HepG2 (cell line): ENCODE data around the gene IL22. TPM values are rescaled to one million over a fixed set of nuclear protein-coding genes. Genes with fewer than 3 reads are reported as not detected.

Experiments used
- ATAC-seq: fragments of 200-7000 bp; cut with Tn5 transposase; 3 replicates; pipeline ENCODE4 v1.9.1; 2020; ENCODE audit warnings: mild to moderate bottlenecking, moderate library complexity
- BruUV-seq: library from RNA; stranded (reverse); fragments of 400-500 nt; replicated peaks from 2 replicates; lab custom pipeline; 2021; lab: Mats Ljungman, UMichigan
- CTCF ChIA-PET: fragments of 300-600 bp; formaldehyde crosslinking; extraction: SDS; loops from one replicate; lab custom pipeline; 2021; ENCODE audit warnings: low total read pairs, inconsistent platforms, low intra/inter-chr PET ratio; lab: Yijun Ruan, JAX
- POLR2A ChIA-PET: fragments of 350-600 bp; sonication (Branson Sonifier 250); formaldehyde crosslinking; loops from one replicate; lab custom pipeline; 2020; ENCODE audit warnings: antibody characterized with exemption, inconsistent platforms; lab: Yijun Ruan, JAX
- DNase-seq: peaks from one replicate; pipeline ENCODE4 v3.0.0-alpha.2; 2015; ENCODE audit warnings: low spot score
- FAIRE-seq: peaks from 3 replicates; lab custom pipeline; 2011; peaks lifted over from hg19 to GRCh38; lab: Jason Lieb, UNC
- H2AFZ ChIP-seq: one replicate; pipeline ENCODE4 v1.6.1; 2011; ENCODE audit warnings: low read length, inconsistent platforms
- H3K27ac ChIP-seq: fragments of 300-600 bp; 3 replicates; pipeline ENCODE4 v1.8.0; 2011; ENCODE audit warnings: mixed run types, mild to moderate bottlenecking, mixed read lengths, low read length, inconsistent platforms; ENCODE audit not compliant: insufficient read depth; ENCODE audit errors: extremely low read length
- H3K27me3 ChIP-seq, 2 experiments: fragments of 200-600 bp in 1 of 2; 2 replicates in 1 of 2; 3 replicates in 1 of 2; pipeline versions ENCODE4 v1.6.0 to v1.8.0; 2011; ENCODE audit warnings: low read length in 2 of 2, mild to moderate bottlenecking in 2 of 2, moderate library complexity in 2 of 2, inconsistent platforms in 1 of 2; ENCODE audit not compliant: insufficient read depth in 2 of 2, control insufficient read depth in 1 of 2
- H3K36me3 ChIP-seq, 2 experiments: fragments of 200-600 bp in 1 of 2; replicated peaks in 1 of 2; 2 replicates in 1 of 2; 3 replicates in 1 of 2; pipeline versions ENCODE4 v1.5.1 to v1.8.0; 2011; ENCODE audit warnings: low read length in 2 of 2, inconsistent platforms in 1 of 2; ENCODE audit not compliant: insufficient read depth in 2 of 2, control insufficient read depth in 1 of 2
- H3K4me1 ChIP-seq: 2 replicates; pipeline ENCODE4 v1.5.1; 2012; ENCODE audit warnings: low read length, inconsistent platforms; ENCODE audit not compliant: insufficient read depth
- H3K4me2 ChIP-seq: 2 replicates; pipeline ENCODE4 v1.6.0; 2011; ENCODE audit warnings: low read depth, low read length, inconsistent platforms
- H3K4me3 ChIP-seq, 3 experiments: fragments of 200-600 bp in 1 of 3; sonication (generic), shearing (Covaris generic) in 1 of 3; replicated peaks in 1 of 3; 2 replicates each; pipeline ENCODE4 v1.5.1; 2011 to 2016; ENCODE audit warnings: low read length in 3 of 3, inconsistent platforms in 2 of 3, low read depth in 2 of 3, mild to moderate bottlenecking in 2 of 3, control low read depth in 1 of 3, mixed read lengths in 1 of 3; ENCODE audit not compliant: insufficient read depth in 1 of 3
- H3K79me2 ChIP-seq: one replicate; pipeline ENCODE4 v1.6.1; 2011; ENCODE audit warnings: low read length, inconsistent platforms; ENCODE audit not compliant: insufficient read depth
- H3K9ac ChIP-seq: 2 replicates; pipeline ENCODE4 v1.6.0; 2011; ENCODE audit warnings: mild to moderate bottlenecking, low read depth, low read length, inconsistent platforms; ENCODE audit not compliant: insufficient read depth
- H3K9me3 ChIP-seq: 2 replicates; pipeline ENCODE4 v1.5.1; 2012; ENCODE audit warnings: mild to moderate bottlenecking, low read length
- H4K20me1 ChIP-seq: 2 replicates; pipeline ENCODE4 v1.6.0; 2011; ENCODE audit warnings: inconsistent platforms, mild to moderate bottlenecking, low read length, moderate library complexity; ENCODE audit not compliant: insufficient read depth
- DNMT1 ChIP-seq: sonication (generic); formaldehyde crosslinking; IDR thresholded peaks from 2 replicates; pipeline ENCODE4 v1.5.1; 2020; ENCODE audit warnings: mild to moderate bottlenecking, missing genetic modification reagents
- FOXC1 ChIP-seq: sonication (generic); formaldehyde crosslinking; IDR thresholded peaks from 2 replicates; pipeline ENCODE4 v1.8.0; 2022; ENCODE audit warnings: mild to moderate bottlenecking, missing genetic modification reagents, borderline replicate concordance
- PRMT3 ChIP-seq: sonication (generic); formaldehyde crosslinking; IDR thresholded peaks from 2 replicates; pipeline ENCODE4 v1.8.1; 2022; ENCODE audit warnings: low read depth, mild to moderate bottlenecking, moderate library complexity, missing genetic modification reagents, borderline replicate concordance
- WGBS: methylation state at CpG from one replicate; pipeline ENCODE4 v1.1.6; 2017; ENCODE audit warnings: low lambda C conversion rate; 5-methylcytosine and 5-hydroxymethylcytosine counted together
- in situ Hi-C: cut with HindIII; loops from 2 replicates; pipeline ENCODE4 v1.10.0; 2017; ENCODE audit warnings: low pct_unique_long_range_greater_than_20kb; ENCODE audit not compliant: extremely low pct_ligation_motif_present
- intact Hi-C: fragments of 100-400 bp; cut with micrococcal nuclease; formaldehyde crosslinking; loops from one replicate; pipeline ENCODE4 v1.10.0; 2022; ENCODE audit not compliant: unreplicated experiment
- polyA plus RNA-seq, 8 experiments: library from polyadenylated mRNA; depleted of rRNA in 3 of 8; stranded (reverse) in 7 of 8; unstranded in 1 of 8; fragments of >200 nt; fragmentation: Illumina TruSeq in 4 of 8; extraction: Trizol in 4 of 8; gene quantifications; 2 replicates each; pipeline versions ENCODE4 v1.2.1 to v1.2.3, GENCODE V29; 2011 to 2016; ENCODE audit warnings: low read depth in 4 of 8, missing spikeins in 1 of 8, mixed read lengths in 1 of 8; ENCODE audit not compliant: insufficient read depth in 1 of 8
- total RNA-seq, 5 experiments: library from RNA; depleted of rRNA; stranded (reverse); fragments of >200 nt; fragmentation: Illumina TruSeq; extraction: Trizol; gene quantifications; 2 replicates each; pipeline ENCODE4 v1.2.3, GENCODE V29; 2016; ENCODE audit warnings: low read depth in 1 of 5
- TF ChIP-seq, protein P1 (sequence below): sonication (generic); formaldehyde crosslinking; IDR thresholded peaks from 2 replicates; pipeline ENCODE4 v1.4.0; 2020; ENCODE audit warnings: missing genetic modification reagents
- TF ChIP-seq, protein P2 (sequence below), 2 experiments: sonication (generic) in 1 of 2; formaldehyde crosslinking in 1 of 2; IDR thresholded peaks; 2 replicates each; pipeline versions ENCODE4 v1.5.1 to v1.6.1; 2011 to 2020; ENCODE audit warnings: borderline replicate concordance in 1 of 2, low read depth in 1 of 2, low read length in 1 of 2, mild to moderate bottlenecking in 1 of 2, missing genetic modification reagents in 1 of 2, moderate library complexity in 1 of 2
- TF ChIP-seq, protein P3 (sequence below): sonication (generic); formaldehyde crosslinking; IDR thresholded peaks from 2 replicates; pipeline ENCODE4 v1.4.0; 2020; ENCODE audit warnings: missing genetic modification reagents; ENCODE audit errors: not compliant biosample characterization
- TF ChIP-seq, protein P4 (sequence below): sonication (generic); formaldehyde crosslinking; IDR thresholded peaks from 2 replicates; pipeline ENCODE4 v1.8.0; 2022; ENCODE audit warnings: mild to moderate bottlenecking, missing genetic modification reagents, borderline replicate concordance
- TF ChIP-seq, protein P5 (sequence below): sonication (generic); formaldehyde crosslinking; IDR thresholded peaks from 2 replicates; pipeline ENCODE4 v1.4.0; 2020; ENCODE audit warnings: low read depth, mild to moderate bottlenecking, missing genetic modification reagents

Gene IL22
- total and polyA plus RNA-seq, 2 of the 13 experiments (the other 11 are each of a cell fraction or from before 2014, with no cell fraction given), result not detected

DNA sequence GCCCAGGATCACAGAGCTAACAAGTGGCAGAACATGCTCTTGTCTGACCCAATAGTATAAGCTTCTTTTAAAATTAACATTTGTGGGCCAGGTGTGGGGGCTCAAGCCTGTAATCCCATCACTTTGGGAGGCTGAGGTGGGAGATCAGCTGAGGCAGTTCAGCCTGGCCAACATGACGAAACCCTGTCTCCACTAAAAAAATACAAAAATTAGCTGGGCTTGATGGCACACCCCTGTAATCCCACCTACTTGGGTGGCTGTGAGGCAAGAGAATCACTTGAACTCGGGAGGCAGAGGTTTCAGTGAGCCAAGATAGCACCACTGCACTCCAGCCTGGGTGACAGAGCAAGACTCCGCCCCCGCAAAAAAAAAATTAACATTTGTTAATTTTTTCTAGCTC lies 33.0 kb upstream of the IL22 start:
- H2AFZ ChIP-seq, result no peak overlapping the region
- no peak overlapping the region for H3K9ac ChIP-seq
- H3K4me3 ChIP-seq, result no peak overlapping the region
- H3K36me3 ChIP-seq, result no peaks in the 10 kb centered on the region
- intact Hi-C loops (no loop called here), in situ Hi-C loops (no loop called here)
- H3K9me3 ChIP-seq, result no peaks in the 10 kb centered on the region
- H3K27ac ChIP-seq, result no peak overlapping the region
- H3K27me3 ChIP-seq, result no peaks in the 10 kb centered on the region
- POLR2A ChIA-PET, result no interaction called here
- no TSS peak for BruUV-seq
- ATAC-seq (no peak), DNase-seq (no peak), FAIRE-seq (no peak)
- CTCF ChIA-PET, result no interaction called here
- no peak overlapping the region for H3K4me2 ChIP-seq
- H3K79me2 ChIP-seq, result no peaks in the 10 kb centered on the region
- TF ChIP-seq, protein P1, sequence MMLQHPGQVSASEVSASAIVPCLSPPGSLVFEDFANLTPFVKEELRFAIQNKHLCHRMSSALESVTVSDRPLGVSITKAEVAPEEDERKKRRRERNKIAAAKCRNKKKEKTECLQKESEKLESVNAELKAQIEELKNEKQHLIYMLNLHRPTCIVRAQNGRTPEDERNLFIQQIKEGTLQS, result no peak
- TF ChIP-seq PRMT3, result no peak
- no peak for TF ChIP-seq DNMT1 (CRISPR knock-in tag)
- TF ChIP-seq, protein P2, sequence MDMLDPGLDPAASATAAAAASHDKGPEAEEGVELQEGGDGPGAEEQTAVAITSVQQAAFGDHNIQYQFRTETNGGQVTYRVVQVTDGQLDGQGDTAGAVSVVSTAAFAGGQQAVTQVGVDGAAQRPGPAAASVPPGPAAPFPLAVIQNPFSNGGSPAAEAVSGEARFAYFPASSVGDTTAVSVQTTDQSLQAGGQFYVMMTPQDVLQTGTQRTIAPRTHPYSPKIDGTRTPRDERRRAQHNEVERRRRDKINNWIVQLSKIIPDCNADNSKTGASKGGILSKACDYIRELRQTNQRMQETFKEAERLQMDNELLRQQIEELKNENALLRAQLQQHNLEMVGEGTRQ (IDR thresholded peaks at IDR 0.05; ENCODE audit: low read depth, low read length), result no peak
- TF ChIP-seq, protein P2 (CRISPR knock-in tag; IDR thresholded peaks at IDR 0.05; ENCODE audit: borderline replicate concordance), result no peak
- TF ChIP-seq, protein P3, sequence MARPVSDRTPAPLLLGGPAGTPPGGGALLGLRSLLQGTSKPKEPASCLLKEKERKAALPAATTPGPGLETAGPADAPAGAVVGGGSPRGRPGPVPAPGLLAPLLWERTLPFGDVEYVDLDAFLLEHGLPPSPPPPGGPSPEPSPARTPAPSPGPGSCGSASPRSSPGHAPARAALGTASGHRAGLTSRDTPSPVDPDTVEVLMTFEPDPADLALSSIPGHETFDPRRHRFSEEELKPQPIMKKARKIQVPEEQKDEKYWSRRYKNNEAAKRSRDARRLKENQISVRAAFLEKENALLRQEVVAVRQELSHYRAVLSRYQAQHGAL (CRISPR knock-in tag), result no peak
- TF ChIP-seq, protein P4, sequence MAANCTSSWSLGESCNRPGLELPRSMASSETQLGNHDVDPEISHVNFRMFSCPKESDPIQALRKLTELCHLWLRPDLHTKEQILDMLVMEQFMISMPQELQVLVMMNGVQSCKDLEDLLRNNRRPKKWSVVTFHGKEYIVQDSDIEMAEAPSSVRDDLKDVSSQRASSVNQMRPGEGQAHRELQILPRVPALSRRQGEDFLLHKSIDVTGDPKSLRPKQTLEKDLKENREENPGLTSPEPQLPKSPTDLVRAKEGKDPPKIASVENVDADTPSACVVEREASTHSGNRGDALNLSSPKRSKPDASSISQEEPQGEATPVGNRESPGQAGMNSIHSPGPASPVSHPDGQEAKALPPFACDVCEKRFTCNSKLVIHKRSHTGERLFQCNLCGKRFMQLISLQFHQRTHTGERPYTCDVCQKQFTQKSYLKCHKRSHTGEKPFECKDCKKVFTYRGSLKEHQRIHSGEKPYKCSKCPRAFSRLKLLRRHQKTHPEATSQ (CRISPR knock-in tag), result no peak
- TF ChIP-seq FOXC1 (CRISPR knock-in tag), result no peak
- TF ChIP-seq, protein P5, sequence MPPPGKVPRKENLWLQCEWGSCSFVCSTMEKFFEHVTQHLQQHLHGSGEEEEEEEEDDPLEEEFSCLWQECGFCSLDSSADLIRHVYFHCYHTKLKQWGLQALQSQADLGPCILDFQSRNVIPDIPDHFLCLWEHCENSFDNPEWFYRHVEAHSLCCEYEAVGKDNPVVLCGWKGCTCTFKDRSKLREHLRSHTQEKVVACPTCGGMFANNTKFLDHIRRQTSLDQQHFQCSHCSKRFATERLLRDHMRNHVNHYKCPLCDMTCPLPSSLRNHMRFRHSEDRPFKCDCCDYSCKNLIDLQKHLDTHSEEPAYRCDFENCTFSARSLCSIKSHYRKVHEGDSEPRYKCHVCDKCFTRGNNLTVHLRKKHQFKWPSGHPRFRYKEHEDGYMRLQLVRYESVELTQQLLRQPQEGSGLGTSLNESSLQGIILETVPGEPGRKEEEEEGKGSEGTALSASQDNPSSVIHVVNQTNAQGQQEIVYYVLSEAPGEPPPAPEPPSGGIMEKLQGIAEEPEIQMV (CRISPR knock-in tag), result no peak
- 58% methylated on average over 4 of the region's 4 CpGs for WGBS
- no peaks in the 10 kb centered on the region for H3K4me1 ChIP-seq
- H4K20me1 ChIP-seq, result no peaks in the 10 kb centered on the region
